ENCODE results near the gene TEPSIN.

DNA sequence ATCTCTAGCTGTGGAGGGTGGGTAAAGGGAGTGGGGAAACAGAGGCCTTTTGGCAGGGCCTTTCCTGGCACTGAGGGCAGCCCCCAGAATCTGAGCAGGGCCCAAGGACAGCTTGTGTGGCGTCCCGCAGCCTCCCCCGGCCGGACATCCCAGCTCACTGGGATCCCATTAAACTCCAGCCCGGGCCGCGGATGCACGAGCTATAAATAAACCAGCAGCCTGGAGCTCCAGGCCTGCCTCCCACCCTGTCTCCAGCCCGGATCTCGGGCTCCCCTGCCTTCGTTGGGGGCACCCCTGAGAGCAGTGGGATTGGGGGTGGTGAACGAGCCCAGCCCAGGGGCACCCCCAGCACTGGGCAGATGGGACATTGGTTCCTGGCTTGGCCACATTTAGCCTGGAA is 59.0 kb downstream of the TEPSIN start:
- TF ChIP-seq, protein P1, sequence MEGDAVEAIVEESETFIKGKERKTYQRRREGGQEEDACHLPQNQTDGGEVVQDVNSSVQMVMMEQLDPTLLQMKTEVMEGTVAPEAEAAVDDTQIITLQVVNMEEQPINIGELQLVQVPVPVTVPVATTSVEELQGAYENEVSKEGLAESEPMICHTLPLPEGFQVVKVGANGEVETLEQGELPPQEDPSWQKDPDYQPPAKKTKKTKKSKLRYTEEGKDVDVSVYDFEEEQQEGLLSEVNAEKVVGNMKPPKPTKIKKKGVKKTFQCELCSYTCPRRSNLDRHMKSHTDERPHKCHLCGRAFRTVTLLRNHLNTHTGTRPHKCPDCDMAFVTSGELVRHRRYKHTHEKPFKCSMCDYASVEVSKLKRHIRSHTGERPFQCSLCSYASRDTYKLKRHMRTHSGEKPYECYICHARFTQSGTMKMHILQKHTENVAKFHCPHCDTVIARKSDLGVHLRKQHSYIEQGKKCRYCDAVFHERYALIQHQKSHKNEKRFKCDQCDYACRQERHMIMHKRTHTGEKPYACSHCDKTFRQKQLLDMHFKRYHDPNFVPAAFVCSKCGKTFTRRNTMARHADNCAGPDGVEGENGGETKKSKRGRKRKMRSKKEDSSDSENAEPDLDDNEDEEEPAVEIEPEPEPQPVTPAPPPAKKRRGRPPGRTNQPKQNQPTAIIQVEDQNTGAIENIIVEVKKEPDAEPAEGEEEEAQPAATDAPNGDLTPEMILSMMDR (IDR thresholded peaks at IDR 0.05; ENCODE audit: borderline replicate concordance, extremely low read depth, low read length, poor library complexity, severe bottlenecking), result no peak
- no peak for TF ChIP-seq EZH2 (IDR thresholded peaks at IDR 0.05; ENCODE audit: borderline replicate concordance, low read depth, low read length, severe bottlenecking)

Measured in DND-41 (cell line).